HepG2 (cell line): ENCODE results near the gene DNAJC5. TPM values are rescaled to one million over a fixed set of nuclear protein-coding genes. Genes with fewer than 3 reads are reported as not detected.

Experiments
- DPF2 ChIP-seq: sonication (generic); formaldehyde crosslinking; IDR thresholded peaks from 2 replicates; pipeline ENCODE4 v1.4.0; 2020; ENCODE audit warnings: mild to moderate bottlenecking, low read depth, missing genetic modification reagents, borderline replicate concordance
- RCOR2 ChIP-seq: IDR thresholded peaks from 2 replicates; pipeline ENCODE4 v1.6.1; 2016; ENCODE audit warnings: missing biosample characterization, missing genetic modification reagents
- SP4 ChIP-seq: sonication (generic); formaldehyde crosslinking; IDR thresholded peaks from 2 replicates; pipeline ENCODE4 v1.8.1; 2023; ENCODE audit warnings: mild to moderate bottlenecking, missing genetic modification reagents
- ZBTB3 ChIP-seq: sonication (generic); formaldehyde crosslinking; IDR thresholded peaks from 2 replicates; pipeline ENCODE4 v1.4.0; 2020; ENCODE audit warnings: low read depth, mild to moderate bottlenecking, moderate library complexity, missing genetic modification reagents, borderline replicate concordance
- ZFP37 ChIP-seq: sonication (generic); formaldehyde crosslinking; IDR thresholded peaks from 2 replicates; pipeline ENCODE4 v1.4.0; 2020; ENCODE audit warnings: missing genetic modification reagents, borderline replicate concordance
- ZNF460 ChIP-seq: sonication (generic); formaldehyde crosslinking; IDR thresholded peaks from 2 replicates; pipeline ENCODE4 v1.5.1; 2020; ENCODE audit warnings: missing genetic modification reagents, mild to moderate bottlenecking, borderline replicate concordance
- ZNF644 ChIP-seq: IDR thresholded peaks from 2 replicates; pipeline ENCODE4 v1.6.1; 2016; ENCODE audit warnings: low read depth
- polyA plus RNA-seq, 8 experiments: library from polyadenylated mRNA; depleted of rRNA in 3 of 8; stranded (reverse) in 7 of 8; unstranded in 1 of 8; fragments of >200 nt; fragmentation: Illumina TruSeq in 4 of 8; extraction: Trizol in 4 of 8; gene quantifications; 2 replicates each; pipeline versions ENCODE4 v1.2.1 to v1.2.3, GENCODE V29; 2011 to 2016; ENCODE audit warnings: low read depth in 4 of 8, missing spikeins in 1 of 8, mixed read lengths in 1 of 8; ENCODE audit not compliant: insufficient read depth in 1 of 8
- total RNA-seq, 5 experiments: library from RNA; depleted of rRNA; stranded (reverse); fragments of >200 nt; fragmentation: Illumina TruSeq; extraction: Trizol; gene quantifications; 2 replicates each; pipeline ENCODE4 v1.2.3, GENCODE V29; 2016; ENCODE audit warnings: low read depth in 1 of 5
- TF ChIP-seq, protein P1 (sequence below): sonication (generic); formaldehyde crosslinking; IDR thresholded peaks from 2 replicates; pipeline ENCODE4 v1.9.0; 2021; ENCODE audit warnings: mild to moderate bottlenecking, missing genetic modification reagents
- TF ChIP-seq, protein P2 (sequence below): fragments of 450-650 bp; IDR thresholded peaks from 2 replicates; pipeline ENCODE4 v1.6.1; 2017; ENCODE audit warnings: mild to moderate bottlenecking
- TF ChIP-seq, protein P3 (sequence below): sonication (generic); formaldehyde crosslinking; IDR thresholded peaks from 2 replicates; pipeline ENCODE4 v1.4.0; 2020; ENCODE audit warnings: mild to moderate bottlenecking, missing genetic modification reagents
- TF ChIP-seq, protein P4 (sequence below): sonication (generic); formaldehyde crosslinking; IDR thresholded peaks from 2 replicates; pipeline ENCODE4 v1.5.1; 2020; ENCODE audit warnings: mild to moderate bottlenecking, missing genetic modification reagents, borderline replicate concordance

DNAJC5 gene
- total and polyA plus RNA-seq, 2 of the 13 experiments (the other 11 are each of a cell fraction or from before 2014, with no cell fraction given) = 42.8 to 64.5 TPM

DNA sequence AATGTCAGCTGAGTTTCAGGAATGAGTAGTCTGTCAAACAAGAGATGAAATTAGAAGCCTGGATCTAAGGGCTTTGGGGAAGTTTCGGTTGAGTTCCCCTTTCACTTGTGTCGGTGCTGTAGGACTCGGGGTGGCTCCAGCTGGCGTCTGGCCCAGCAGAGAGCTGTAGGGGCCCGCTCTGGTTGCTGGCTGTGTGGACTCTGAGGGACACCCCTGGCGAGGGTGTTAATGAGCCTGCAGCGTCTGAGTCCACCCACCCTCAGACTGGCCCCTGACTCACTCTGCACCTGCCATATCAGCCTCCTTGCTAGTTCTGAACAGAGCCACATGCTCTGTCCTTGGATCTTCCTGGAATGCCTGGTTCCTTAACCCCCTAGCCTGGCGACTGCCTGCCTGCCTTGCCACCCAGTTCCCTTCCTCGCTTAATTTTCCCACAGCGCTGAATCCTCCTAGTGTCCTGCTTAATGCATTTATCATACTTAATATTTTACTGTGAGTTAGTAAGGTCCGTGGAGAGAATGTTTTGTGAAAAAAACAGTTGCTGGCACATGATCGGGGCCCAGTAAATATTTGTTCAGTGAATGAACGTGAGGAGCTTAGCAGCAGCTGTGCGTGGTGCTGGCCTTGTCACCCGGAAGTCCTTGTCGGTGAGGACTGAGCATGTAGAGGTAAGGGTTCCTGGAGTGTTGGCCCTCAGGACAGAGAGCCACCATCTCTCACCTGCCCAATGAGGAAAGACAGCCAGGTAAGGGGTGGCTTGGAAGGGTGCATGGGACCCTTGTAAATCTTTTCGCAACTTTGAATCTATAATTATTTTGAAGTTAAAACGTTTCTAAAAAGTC lies 1.6 kb downstream of the DNAJC5 start (continued):
- TF ChIP-seq, protein P1, sequence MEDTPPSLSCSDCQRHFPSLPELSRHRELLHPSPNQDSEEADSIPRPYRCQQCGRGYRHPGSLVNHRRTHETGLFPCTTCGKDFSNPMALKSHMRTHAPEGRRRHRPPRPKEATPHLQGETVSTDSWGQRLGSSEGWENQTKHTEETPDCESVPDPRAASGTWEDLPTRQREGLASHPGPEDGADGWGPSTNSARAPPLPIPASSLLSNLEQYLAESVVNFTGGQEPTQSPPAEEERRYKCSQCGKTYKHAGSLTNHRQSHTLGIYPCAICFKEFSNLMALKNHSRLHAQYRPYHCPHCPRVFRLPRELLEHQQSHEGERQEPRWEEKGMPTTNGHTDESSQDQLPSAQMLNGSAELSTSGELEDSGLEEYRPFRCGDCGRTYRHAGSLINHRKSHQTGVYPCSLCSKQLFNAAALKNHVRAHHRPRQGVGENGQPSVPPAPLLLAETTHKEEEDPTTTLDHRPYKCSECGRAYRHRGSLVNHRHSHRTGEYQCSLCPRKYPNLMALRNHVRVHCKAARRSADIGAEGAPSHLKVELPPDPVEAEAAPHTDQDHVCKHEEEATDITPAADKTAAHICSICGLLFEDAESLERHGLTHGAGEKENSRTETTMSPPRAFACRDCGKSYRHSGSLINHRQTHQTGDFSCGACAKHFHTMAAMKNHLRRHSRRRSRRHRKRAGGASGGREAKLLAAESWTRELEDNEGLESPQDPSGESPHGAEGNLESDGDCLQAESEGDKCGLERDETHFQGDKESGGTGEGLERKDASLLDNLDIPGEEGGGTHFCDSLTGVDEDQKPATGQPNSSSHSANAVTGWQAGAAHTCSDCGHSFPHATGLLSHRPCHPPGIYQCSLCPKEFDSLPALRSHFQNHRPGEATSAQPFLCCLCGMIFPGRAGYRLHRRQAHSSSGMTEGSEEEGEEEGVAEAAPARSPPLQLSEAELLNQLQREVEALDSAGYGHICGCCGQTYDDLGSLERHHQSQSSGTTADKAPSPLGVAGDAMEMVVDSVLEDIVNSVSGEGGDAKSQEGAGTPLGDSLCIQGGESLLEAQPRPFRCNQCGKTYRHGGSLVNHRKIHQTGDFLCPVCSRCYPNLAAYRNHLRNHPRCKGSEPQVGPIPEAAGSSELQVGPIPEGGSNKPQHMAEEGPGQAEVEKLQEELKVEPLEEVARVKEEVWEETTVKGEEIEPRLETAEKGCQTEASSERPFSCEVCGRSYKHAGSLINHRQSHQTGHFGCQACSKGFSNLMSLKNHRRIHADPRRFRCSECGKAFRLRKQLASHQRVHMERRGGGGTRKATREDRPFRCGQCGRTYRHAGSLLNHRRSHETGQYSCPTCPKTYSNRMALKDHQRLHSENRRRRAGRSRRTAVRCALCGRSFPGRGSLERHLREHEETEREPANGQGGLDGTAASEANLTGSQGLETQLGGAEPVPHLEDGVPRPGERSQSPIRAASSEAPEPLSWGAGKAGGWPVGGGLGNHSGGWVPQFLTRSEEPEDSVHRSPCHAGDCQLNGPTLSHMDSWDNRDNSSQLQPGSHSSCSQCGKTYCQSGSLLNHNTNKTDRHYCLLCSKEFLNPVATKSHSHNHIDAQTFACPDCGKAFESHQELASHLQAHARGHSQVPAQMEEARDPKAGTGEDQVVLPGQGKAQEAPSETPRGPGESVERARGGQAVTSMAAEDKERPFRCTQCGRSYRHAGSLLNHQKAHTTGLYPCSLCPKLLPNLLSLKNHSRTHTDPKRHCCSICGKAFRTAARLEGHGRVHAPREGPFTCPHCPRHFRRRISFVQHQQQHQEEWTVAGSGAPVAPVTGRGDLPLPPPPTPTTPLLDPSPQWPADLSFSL (CRISPR knock-in tag) = no peak
- 0 out of 2 replicates have a peak, but pooled peaks have one; percentile 60 for TF ChIP-seq ZFP37 (CRISPR knock-in tag)
- TF ChIP-seq, protein P2, sequence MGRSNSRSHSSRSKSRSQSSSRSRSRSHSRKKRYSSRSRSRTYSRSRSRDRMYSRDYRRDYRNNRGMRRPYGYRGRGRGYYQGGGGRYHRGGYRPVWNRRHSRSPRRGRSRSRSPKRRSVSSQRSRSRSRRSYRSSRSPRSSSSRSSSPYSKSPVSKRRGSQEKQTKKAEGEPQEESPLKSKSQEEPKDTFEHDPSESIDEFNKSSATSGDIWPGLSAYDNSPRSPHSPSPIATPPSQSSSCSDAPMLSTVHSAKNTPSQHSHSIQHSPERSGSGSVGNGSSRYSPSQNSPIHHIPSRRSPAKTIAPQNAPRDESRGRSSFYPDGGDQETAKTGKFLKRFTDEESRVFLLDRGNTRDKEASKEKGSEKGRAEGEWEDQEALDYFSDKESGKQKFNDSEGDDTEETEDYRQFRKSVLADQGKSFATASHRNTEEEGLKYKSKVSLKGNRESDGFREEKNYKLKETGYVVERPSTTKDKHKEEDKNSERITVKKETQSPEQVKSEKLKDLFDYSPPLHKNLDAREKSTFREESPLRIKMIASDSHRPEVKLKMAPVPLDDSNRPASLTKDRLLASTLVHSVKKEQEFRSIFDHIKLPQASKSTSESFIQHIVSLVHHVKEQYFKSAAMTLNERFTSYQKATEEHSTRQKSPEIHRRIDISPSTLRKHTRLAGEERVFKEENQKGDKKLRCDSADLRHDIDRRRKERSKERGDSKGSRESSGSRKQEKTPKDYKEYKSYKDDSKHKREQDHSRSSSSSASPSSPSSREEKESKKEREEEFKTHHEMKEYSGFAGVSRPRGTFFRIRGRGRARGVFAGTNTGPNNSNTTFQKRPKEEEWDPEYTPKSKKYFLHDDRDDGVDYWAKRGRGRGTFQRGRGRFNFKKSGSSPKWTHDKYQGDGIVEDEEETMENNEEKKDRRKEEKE = no peak
- TF ChIP-seq, protein P3, sequence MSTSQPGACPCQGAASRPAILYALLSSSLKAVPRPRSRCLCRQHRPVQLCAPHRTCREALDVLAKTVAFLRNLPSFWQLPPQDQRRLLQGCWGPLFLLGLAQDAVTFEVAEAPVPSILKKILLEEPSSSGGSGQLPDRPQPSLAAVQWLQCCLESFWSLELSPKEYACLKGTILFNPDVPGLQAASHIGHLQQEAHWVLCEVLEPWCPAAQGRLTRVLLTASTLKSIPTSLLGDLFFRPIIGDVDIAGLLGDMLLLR (CRISPR knock-in tag) = 0 out of 2 replicates have a peak, but pooled peaks have one; percentile 47
- TF ChIP-seq ZNF460 (CRISPR knock-in tag) = no peak
- TF ChIP-seq DPF2 = 0 out of 2 replicates have a peak, but pooled peaks have one; percentile 14
- TF ChIP-seq ZBTB3 (CRISPR knock-in tag) = no peak
- no peak for TF ChIP-seq ZNF644
- TF ChIP-seq SP4 (CRISPR knock-in tag) = peak; percentile 54
- TF ChIP-seq, protein P4, sequence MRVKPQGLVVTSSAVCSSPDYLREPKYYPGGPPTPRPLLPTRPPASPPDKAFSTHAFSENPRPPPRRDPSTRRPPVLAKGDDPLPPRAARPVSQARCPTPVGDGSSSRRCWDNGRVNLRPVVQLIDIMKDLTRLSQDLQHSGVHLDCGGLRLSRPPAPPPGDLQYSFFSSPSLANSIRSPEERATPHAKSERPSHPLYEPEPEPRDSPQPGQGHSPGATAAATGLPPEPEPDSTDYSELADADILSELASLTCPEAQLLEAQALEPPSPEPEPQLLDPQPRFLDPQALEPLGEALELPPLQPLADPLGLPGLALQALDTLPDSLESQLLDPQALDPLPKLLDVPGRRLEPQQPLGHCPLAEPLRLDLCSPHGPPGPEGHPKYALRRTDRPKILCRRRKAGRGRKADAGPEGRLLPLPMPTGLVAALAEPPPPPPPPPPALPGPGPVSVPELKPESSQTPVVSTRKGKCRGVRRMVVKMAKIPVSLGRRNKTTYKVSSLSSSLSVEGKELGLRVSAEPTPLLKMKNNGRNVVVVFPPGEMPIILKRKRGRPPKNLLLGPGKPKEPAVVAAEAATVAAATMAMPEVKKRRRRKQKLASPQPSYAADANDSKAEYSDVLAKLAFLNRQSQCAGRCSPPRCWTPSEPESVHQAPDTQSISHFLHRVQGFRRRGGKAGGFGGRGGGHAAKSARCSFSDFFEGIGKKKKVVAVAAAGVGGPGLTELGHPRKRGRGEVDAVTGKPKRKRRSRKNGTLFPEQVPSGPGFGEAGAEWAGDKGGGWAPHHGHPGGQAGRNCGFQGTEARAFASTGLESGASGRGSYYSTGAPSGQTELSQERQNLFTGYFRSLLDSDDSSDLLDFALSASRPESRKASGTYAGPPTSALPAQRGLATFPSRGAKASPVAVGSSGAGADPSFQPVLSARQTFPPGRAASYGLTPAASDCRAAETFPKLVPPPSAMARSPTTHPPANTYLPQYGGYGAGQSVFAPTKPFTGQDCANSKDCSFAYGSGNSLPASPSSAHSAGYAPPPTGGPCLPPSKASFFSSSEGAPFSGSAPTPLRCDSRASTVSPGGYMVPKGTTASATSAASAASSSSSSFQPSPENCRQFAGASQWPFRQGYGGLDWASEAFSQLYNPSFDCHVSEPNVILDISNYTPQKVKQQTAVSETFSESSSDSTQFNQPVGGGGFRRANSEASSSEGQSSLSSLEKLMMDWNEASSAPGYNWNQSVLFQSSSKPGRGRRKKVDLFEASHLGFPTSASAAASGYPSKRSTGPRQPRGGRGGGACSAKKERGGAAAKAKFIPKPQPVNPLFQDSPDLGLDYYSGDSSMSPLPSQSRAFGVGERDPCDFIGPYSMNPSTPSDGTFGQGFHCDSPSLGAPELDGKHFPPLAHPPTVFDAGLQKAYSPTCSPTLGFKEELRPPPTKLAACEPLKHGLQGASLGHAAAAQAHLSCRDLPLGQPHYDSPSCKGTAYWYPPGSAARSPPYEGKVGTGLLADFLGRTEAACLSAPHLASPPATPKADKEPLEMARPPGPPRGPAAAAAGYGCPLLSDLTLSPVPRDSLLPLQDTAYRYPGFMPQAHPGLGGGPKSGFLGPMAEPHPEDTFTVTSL (CRISPR knock-in tag) = no peak
- TF ChIP-seq RCOR2 (CRISPR knock-in tag) = no peak; the same call in 1 of the 2 replicates
